Measurements from ENCODE around the gene RNF133. TPM values are rescaled to one million over a fixed set of nuclear protein-coding genes. Genes with fewer than 3 reads are reported as not detected.

Gene RNF133
- total RNA-seq, 1 experiment from 2014 or later: 4.9 TPM

GRCh38 chr7:122710916-122711315, 12.0 kb upstream of the RNF133 start:
- no peaks in the 10 kb centered on the region for H3K27me3 ChIP-seq (replicated peaks; ENCODE audit: insufficient read depth, low read depth, low read length, poor library complexity)
- H3K9me3 ChIP-seq (ENCODE audit: low read depth, low read length, poor library complexity, severe bottlenecking): no peaks in the 10 kb centered on the region
- intact Hi-C loops (cut with micrococcal nuclease; ENCODE audit: unreplicated experiment): no loop called here
- ChIA-PET POLR2A (ENCODE audit: low non-redundant PET) (interaction anchor here (0.7 kb wide), 1 partner anchor 1237 kb away, joined by 3 read pairs; no protein-coding TSS in a partner anchor), CTCF (no interaction called here)
- no peaks in the 10 kb centered on the region for H3K36me3 ChIP-seq (ENCODE audit: insufficient read depth, low read length, poor library complexity, severe bottlenecking)
- no peak for DNase-seq (ENCODE audit: low spot score)
- TF ChIP-seq EZH2 (IDR thresholded peaks at IDR 0.05; ENCODE audit: borderline replicate concordance, low read depth, low read length, poor library complexity, severe bottlenecking) (no peak), CTCF (conservative IDR thresholded peaks at IDR 0.05; ENCODE audit: low read depth, low read length) (no peak)
- no peak overlapping the region for H3K27ac ChIP-seq (ENCODE audit: low read depth, low read length, poor library complexity, severe bottlenecking)
- H3K4me1 ChIP-seq (ENCODE audit: insufficient read depth, low read length, poor library complexity, severe bottlenecking): no peaks in the 10 kb centered on the region
- BruUV-seq (replicated peaks): no TSS peak
- no peak overlapping the region for H3K4me3 ChIP-seq (ENCODE audit: low read depth, low read length, poor library complexity, severe bottlenecking)

GRCh38 chr7:122709930-122710646, 11.2 kb upstream of the RNF133 start:
- no peak for DNase-seq (ENCODE audit: low spot score)
- Histone ChIP-seq H3K36me3 (ENCODE audit: insufficient read depth, low read length, poor library complexity, severe bottlenecking) (no peaks in the 10 kb centered on the region), H3K4me1 (ENCODE audit: insufficient read depth, low read length, poor library complexity, severe bottlenecking) (no peaks in the 10 kb centered on the region), H3K4me3 (ENCODE audit: low read depth, low read length, poor library complexity, severe bottlenecking) (no peak overlapping the region), H3K27me3 (replicated peaks; ENCODE audit: insufficient read depth, low read depth, low read length, poor library complexity) (no peaks in the 10 kb centered on the region), H3K27ac (ENCODE audit: low read depth, low read length, poor library complexity, severe bottlenecking) (no peak overlapping the region), H3K9me3 (ENCODE audit: low read depth, low read length, poor library complexity, severe bottlenecking) (no peaks in the 10 kb centered on the region)
- BruUV-seq (replicated peaks): no TSS peak
- intact Hi-C loops (cut with micrococcal nuclease; ENCODE audit: unreplicated experiment): no loop called here
- TF ChIP-seq EZH2 (IDR thresholded peaks at IDR 0.05; ENCODE audit: borderline replicate concordance, low read depth, low read length, poor library complexity, severe bottlenecking): no peak
- ChIA-PET POLR2A (ENCODE audit: low non-redundant PET) (interaction anchor here (0.7 kb wide), 1 partner anchor 1236 kb away, joined by 3 read pairs; no protein-coding TSS in a partner anchor), CTCF (no interaction called here)

DNA sequence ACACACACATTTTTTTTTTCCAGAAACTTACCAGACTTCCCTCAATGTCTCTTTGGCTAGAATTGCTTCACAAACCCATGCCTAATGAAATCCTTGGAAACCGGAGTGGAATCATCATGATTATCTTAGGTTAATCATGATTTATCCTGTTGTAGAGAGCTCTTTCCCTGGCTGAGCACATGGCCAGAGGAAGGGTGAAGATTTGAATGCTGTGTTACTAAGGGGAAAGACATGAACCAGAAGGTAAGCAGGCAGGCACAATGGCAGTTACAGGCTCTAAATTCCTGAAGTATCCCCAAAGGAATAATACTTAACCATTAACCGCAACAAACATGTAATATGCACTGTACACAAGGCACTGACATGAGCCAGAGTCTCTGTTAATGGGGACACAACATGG, 7.9 kb upstream of the RNF133 start:
- CTCF ChIA-PET: no interaction called here
- Histone ChIP-seq H3K4me3 (ENCODE audit: low read depth, low read length, poor library complexity, severe bottlenecking) (no peak overlapping the region), H3K4me1 (ENCODE audit: insufficient read depth, low read length, poor library complexity, severe bottlenecking) (no peaks in the 10 kb centered on the region), H3K27me3 (replicated peaks; ENCODE audit: insufficient read depth, low read depth, low read length, poor library complexity) (no peaks in the 10 kb centered on the region), H3K9me3 (ENCODE audit: low read depth, low read length, poor library complexity, severe bottlenecking) (no peaks in the 10 kb centered on the region), H3K27ac (ENCODE audit: low read depth, low read length, poor library complexity, severe bottlenecking) (no peak overlapping the region), H3K36me3 (ENCODE audit: insufficient read depth, low read length, poor library complexity, severe bottlenecking) (no peaks in the 10 kb centered on the region)
- intact Hi-C loops (cut with micrococcal nuclease; ENCODE audit: unreplicated experiment): no loop called here
- TF ChIP-seq EZH2 (IDR thresholded peaks at IDR 0.05; ENCODE audit: borderline replicate concordance, low read depth, low read length, poor library complexity, severe bottlenecking) (no peak), CTCF (conservative IDR thresholded peaks at IDR 0.05; ENCODE audit: low read depth, low read length) (no peak)
- DNase-seq (ENCODE audit: low spot score): no peak
- no TSS peak for BruUV-seq (replicated peaks)
- POLR2A ChIA-PET (ENCODE audit: low non-redundant PET): no interaction called here

Measured in A673 (cell line).